K562 (cell line): ENCODE results near the gene CEP295NL. TPM values are rescaled to one million over a fixed set of nuclear protein-coding genes. Genes with fewer than 3 reads are reported as not detected.

Source experiments
- ATAC-seq: fragments of 200-7000 bp; cut with Tn5 transposase; 3 replicates; pipeline ENCODE4 v1.9.1; 2020; ENCODE audit warnings: moderate library complexity
- BruUV-seq: library from RNA; stranded (reverse); fragments of 400-500 nt; replicated peaks from 2 replicates; lab custom pipeline; 2021; lab: Mats Ljungman, UMichigan
- CTCF ChIA-PET: fragments of 300-600 bp; formaldehyde crosslinking; extraction: SDS; loops from one replicate; lab custom pipeline; 2021; ENCODE audit warnings: low intra/inter-chr PET ratio; lab: Yijun Ruan, JAX
- POLR2A ChIA-PET: fragments of 300-600, 350-650 bp; sonication (Branson Sonifier 250); formaldehyde crosslinking; extraction: SDS; loops from one replicate; lab custom pipeline; 2021; ENCODE audit warnings: antibody characterized with exemption, inconsistent platforms; lab: Yijun Ruan, JAX
- DNase-seq, 4 experiments: peaks; one replicate each; pipeline versions ENCODE4 v3.0.0 to v3.0.0-alpha.2; 2011 to 2018; ENCODE audit warnings: low spot score in 3 of 4, mixed read lengths in 3 of 4; ENCODE audit errors: extremely low read depth in 1 of 4
- FAIRE-seq: peaks from 2 replicates; lab custom pipeline; 2011; peaks lifted over from hg19 to GRCh38; lab: Jason Lieb, UNC
- H2AFZ ChIP-seq: 2 replicates; pipeline ENCODE4 v1.6.0; 2011; ENCODE audit warnings: low read depth, low read length, control low read depth, inconsistent platforms
- H3K27ac ChIP-seq: fragments of 200-600 bp; 3 replicates; pipeline ENCODE4 v1.8.0; 2011; ENCODE audit warnings: low read depth, mild to moderate bottlenecking, control low read depth, inconsistent platforms, low read length, moderate library complexity, mixed read lengths; ENCODE audit errors: extremely low read depth
- H3K27me3 ChIP-seq, 2 experiments: fragments of 300-600 bp in 1 of 2; 2 replicates in 1 of 2; 3 replicates in 1 of 2; pipeline versions ENCODE4 v1.6.0 to v1.8.0; 2011; ENCODE audit warnings: inconsistent platforms in 2 of 2, low read length in 2 of 2, mild to moderate bottlenecking in 1 of 2, mixed read lengths in 1 of 2, moderate library complexity in 1 of 2; ENCODE audit not compliant: control insufficient read depth in 2 of 2, insufficient read depth in 2 of 2
- H3K36me3 ChIP-seq: fragments of 300-600 bp; 3 replicates; pipeline ENCODE4 v1.8.0; 2011; ENCODE audit warnings: mild to moderate bottlenecking, low read length, inconsistent platforms; ENCODE audit not compliant: control insufficient read depth, insufficient read depth
- H3K4me1 ChIP-seq, 2 experiments: fragments of 200-600 bp in 1 of 2; replicated peaks in 1 of 2; 2 replicates in 1 of 2; 3 replicates in 1 of 2; pipeline versions ENCODE4 v1.5.1 to v1.8.0; 2011; ENCODE audit warnings: inconsistent platforms in 2 of 2, low read length in 2 of 2, mild to moderate bottlenecking in 1 of 2, mixed read lengths in 1 of 2, moderate library complexity in 1 of 2; ENCODE audit not compliant: control insufficient read depth in 2 of 2, insufficient read depth in 2 of 2
- H3K4me2 ChIP-seq: 2 replicates; pipeline ENCODE4 v1.6.1; 2011; ENCODE audit warnings: low read length, control low read depth, inconsistent platforms, mixed read lengths; ENCODE audit not compliant: insufficient read depth
- H3K4me3 ChIP-seq: fragments of 200-600 bp; sonication (generic), shearing (Covaris generic); 2 replicates; pipeline ENCODE4 v1.5.1; 2016; ENCODE audit warnings: control low read depth, inconsistent platforms
- H3K79me2 ChIP-seq: fragments of 200-600 bp; 3 replicates; pipeline ENCODE4 v1.8.0; 2011; ENCODE audit warnings: low read length, inconsistent platforms; ENCODE audit not compliant: control insufficient read depth, insufficient read depth
- H3K9ac ChIP-seq, 2 experiments: 2 replicates each; pipeline versions ENCODE4 v1.6.0 to v1.6.1; 2011; ENCODE audit warnings: low read depth in 2 of 2, low read length in 2 of 2, control low read depth in 1 of 2, inconsistent platforms in 1 of 2, mild to moderate bottlenecking in 1 of 2, mixed read lengths in 1 of 2; ENCODE audit not compliant: insufficient read depth in 1 of 2
- H3K9me1 ChIP-seq: one replicate; pipeline ENCODE4 v1.6.0; 2011; ENCODE audit warnings: inconsistent platforms, mild to moderate bottlenecking, low read length, moderate library complexity; ENCODE audit not compliant: control insufficient read depth, insufficient read depth
- H3K9me3 ChIP-seq: replicated peaks from 2 replicates; pipeline ENCODE4 v1.5.1; 2011; ENCODE audit warnings: low read depth, low read length, inconsistent platforms; ENCODE audit not compliant: control insufficient read depth, insufficient read depth
- H4K20me1 ChIP-seq: replicated peaks from 2 replicates; pipeline ENCODE4 v1.6.1; 2011; ENCODE audit warnings: low read length, inconsistent platforms, mixed read lengths; ENCODE audit not compliant: control insufficient read depth, insufficient read depth
- ARID2 ChIP-seq: fragments of 450-650 bp; IDR thresholded peaks from 2 replicates; pipeline ENCODE4 v1.6.1; 2017; ENCODE audit warnings: antibody characterized with exemption, mild to moderate bottlenecking
- BACH1 ChIP-seq: fragments of 200-800 bp; sonication (Bioruptor generic); IDR thresholded peaks from 2 replicates; pipeline ENCODE4 v1.6.1; 2016; ENCODE audit warnings: missing genetic modification characterization, missing compliant biosample characterization
- CXXC5 ChIP-seq: fragments of 250-450 bp; sonication (Bioruptor Pico); IDR thresholded peaks from 2 replicates; pipeline ENCODE4 v1.8.0; 2022; ENCODE audit warnings: inconsistent platforms, mild to moderate bottlenecking, moderate library complexity
- EGR1 ChIP-seq: fragments of 450-650 bp; conservative IDR thresholded peaks from 2 replicates; pipeline ENCODE4 v1.6.1; 2017; ENCODE audit warnings: mild to moderate bottlenecking
- ELF2 ChIP-seq: fragments of 250-450 bp; sonication (Bioruptor Pico); IDR thresholded peaks from 2 replicates; pipeline ENCODE4 v1.5.0; 2021; ENCODE audit warnings: mild to moderate bottlenecking
- ELF4 ChIP-seq: fragments of 450-650 bp; formaldehyde crosslinking; IDR thresholded peaks from 2 replicates; pipeline ENCODE4 v1.4.0; 2022; ENCODE audit warnings: missing genetic modification characterization
- ETV6 ChIP-seq, 3 experiments: fragments of 150-350 bp in 1 of 3; sonication (generic) in 1 of 3; formaldehyde crosslinking in 1 of 3; IDR thresholded peaks; 2 replicates each; pipeline versions ENCODE4 v1.6.1 to v1.8.0; 2014 to 2022; ENCODE audit warnings: borderline replicate concordance in 2 of 3, low read depth in 2 of 3, antibody characterized with exemption in 1 of 3, low read length in 1 of 3, mild to moderate bottlenecking in 1 of 3, missing genetic modification reagents in 1 of 3
- MAFG ChIP-seq: fragments of 450-650 bp; conservative IDR thresholded peaks from 2 replicates; pipeline ENCODE4 v1.6.1; 2016; ENCODE audit warnings: missing genetic modification characterization, missing compliant biosample characterization
- MCM3 ChIP-seq: fragments of 450-650 bp; IDR thresholded peaks from 2 replicates; pipeline ENCODE4 v1.6.1; 2016
- NFE2L1 ChIP-seq: fragments of 450-650 bp; IDR thresholded peaks from 2 replicates; pipeline ENCODE4 v1.6.1; 2016; ENCODE audit warnings: missing genetic modification characterization, low read depth, mild to moderate bottlenecking, missing compliant biosample characterization, moderate library complexity, borderline replicate concordance
- SMARCB1 ChIP-seq: IDR thresholded peaks from 2 replicates; pipeline ENCODE4 v1.6.1; 2011; ENCODE audit warnings: improper control_type of control experiment, low read depth; ENCODE audit not compliant: insufficient read length
- ZNF695 ChIP-seq: fragments of 450-650 bp; formaldehyde crosslinking; IDR thresholded peaks from 2 replicates; pipeline ENCODE4 v1.4.0; 2020; ENCODE audit warnings: mild to moderate bottlenecking, moderate library complexity
- WGBS: fragments of 100-300 bp; shearing (Covaris generic); methylation state at CpG from one replicate; pipeline ENCODE4 v1.1.6; 2016; ENCODE audit warnings: low coverage, mixed read lengths; ENCODE audit not compliant: insufficient coverage; ENCODE audit errors: missing lambda C conversion rate; 5-methylcytosine and 5-hydroxymethylcytosine counted together
- in situ Hi-C: fragments of 300-500 bp; cut with MboI; formaldehyde crosslinking; loops from 4 replicates; pipeline ENCODE4 v1.15.0; 2018; ENCODE audit warnings: inconsistent platforms, mixed read lengths
- intact Hi-C: fragments of 100-400 bp; cut with micrococcal nuclease; formaldehyde crosslinking; loops from 2 replicates; pipeline ENCODE4 v1.14.2; 2022
- polyA plus RNA-seq, 8 experiments: library from polyadenylated mRNA; depleted of rRNA in 4 of 8; stranded (reverse) in 5 of 8; unstranded in 3 of 8; fragments of >200 nt; fragmentation: Nextera tagmentation in 2 of 8; fragmentation: Illumina TruSeq in 1 of 8; extraction: Ambion mirVana in 2 of 8; extraction: Trizol in 1 of 8; gene quantifications; 2 replicates each; pipeline versions ENCODE4 v1.2.1 to v1.2.3, GENCODE V29; 2011 to 2014; ENCODE audit warnings: inconsistent platforms in 1 of 8, missing spikeins in 1 of 8
- total RNA-seq, 7 experiments: library from RNA; depleted of rRNA in 6 of 7; stranded (reverse); fragments of >200 nt in 6 of 7; fragmentation: Illumina TruSeq in 2 of 7; extraction: Trizol in 2 of 7; gene quantifications; 2 replicates each; pipeline versions ENCODE4 v1.2.1 to v1.2.3, GENCODE V29; 2011 to 2021; ENCODE audit warnings: low replicate concordance in 1 of 7
- TF ChIP-seq, protein P1 (sequence below): fragments of 450-650 bp; conservative IDR thresholded peaks from 2 replicates; pipeline ENCODE4 v1.6.1; 2016; ENCODE audit warnings: missing genetic modification characterization, low read depth, mild to moderate bottlenecking, missing compliant biosample characterization, moderate library complexity

The CEP295NL gene
- total and polyA plus RNA-seq, 9 of the 15 experiments (the other 6 are each of a cell fraction or from before 2014, with no cell fraction given): not detected

GRCh38 chr17:78929908-78930775 is 27.1 kb upstream of the CEP295NL start:
- Histone ChIP-seq H3K27me3 (peaks cover 54 to 81% of the 10 kb centered on the region in 2 experiments), H3K4me2 (no peak overlapping the region), H3K4me3 (no peak overlapping the region), H3K9me1 (no peaks in the 10 kb centered on the region), H3K79me2 (no peaks in the 10 kb centered on the region), H3K36me3 (no peaks in the 10 kb centered on the region), H2AFZ (no peak overlapping the region), H3K27ac (no peak overlapping the region), H4K20me1 (peaks cover 11% of the 10 kb centered on the region; the same call in 1 of the 2 replicates)
- POLR2A ChIA-PET: no interaction called here
- intact Hi-C loops: no loop called here
- ATAC-seq: no peak
- 1% methylated on average over 30 of the region's 31 CpGs for WGBS
- TF ChIP-seq ELF2 (CRISPR knock-in tag) (no peak), EGR1 (no peak), MAFG (tag) (no peak), NFE2L1 (no peak), ZNF695 (CRISPR knock-in tag) (no peak), ELF4 (CRISPR knock-in tag) (no peak), SMARCB1 (no peak), MCM3 (no peak), BACH1 (no peak), ETV6 (IDR thresholded peaks at IDR 0.05; ENCODE audit: borderline replicate concordance in 1 of 2, low read depth in 2 of 2, low read length in 1 of 2) (no peak), ETV6 (CRISPR knock-in tag; IDR thresholded peaks at IDR 0.05; ENCODE audit: borderline replicate concordance) (no peak), ARID2 (no peak), CXXC5 (CRISPR knock-in tag) (no peak)
- TF ChIP-seq, protein P1, sequence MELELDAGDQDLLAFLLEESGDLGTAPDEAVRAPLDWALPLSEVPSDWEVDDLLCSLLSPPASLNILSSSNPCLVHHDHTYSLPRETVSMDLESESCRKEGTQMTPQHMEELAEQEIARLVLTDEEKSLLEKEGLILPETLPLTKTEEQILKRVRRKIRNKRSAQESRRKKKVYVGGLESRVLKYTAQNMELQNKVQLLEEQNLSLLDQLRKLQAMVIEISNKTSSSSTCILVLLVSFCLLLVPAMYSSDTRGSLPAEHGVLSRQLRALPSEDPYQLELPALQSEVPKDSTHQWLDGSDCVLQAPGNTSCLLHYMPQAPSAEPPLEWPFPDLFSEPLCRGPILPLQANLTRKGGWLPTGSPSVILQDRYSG (tag): no peak
- TF ChIP-seq, all 486 proteins: peak for 0
- BruUV-seq: no TSS peak
- no peaks in the 10 kb centered on the region for H3K9me3 ChIP-seq
- H3K9ac ChIP-seq: no peak overlapping the region
- peaks cover 0 to 11% of the 10 kb centered on the region in 2 experiments; a peak in 1 of 5 replicates for H3K4me1 ChIP-seq
- FAIRE-seq (no peak), DNase-seq (no peak)
- CTCF ChIA-PET: no interaction called here
- in situ Hi-C loops: no loop called here
